Caco-2 (cell line): Measurements from ENCODE around the gene VWA8. TPM values are rescaled to one million over a fixed set of nuclear protein-coding genes. Genes with fewer than 3 reads are reported as not detected.
A peak's percentile ranks its signal among the peaks of the same experiment; 100 is the strongest.

Experiments
- BruUV-seq: library from RNA; stranded (reverse); fragments of 400-500 nt; replicated peaks from 2 replicates; lab custom pipeline; 2021; lab: Mats Ljungman, UMichigan
- CTCF ChIA-PET: fragments of 300-600 bp; sonication (Branson Sonifier 250); formaldehyde crosslinking; loops from one replicate; lab custom pipeline; 2022; ENCODE audit warnings: antibody characterized with exemption; lab: Charles Lee
- POLR2A ChIA-PET: fragments of 300-600 bp; sonication (Branson Sonifier 250); formaldehyde crosslinking; loops from one replicate; lab custom pipeline; 2022; ENCODE audit warnings: antibody characterized with exemption; lab: Charles Lee
- DNase-seq, 2 experiments: peaks; one replicate each; pipeline versions ENCODE4 v3.0.0 to v3.0.0-alpha.2; 2020 to 2022
- H3K27me3 ChIP-seq: replicated peaks from 2 replicates; pipeline ENCODE4 v1.6.0; 2011; ENCODE audit warnings: low read length; ENCODE audit not compliant: control insufficient read depth, insufficient read depth
- H3K36me3 ChIP-seq: 2 replicates; pipeline ENCODE4 v1.5.1; 2011; ENCODE audit warnings: low read length; ENCODE audit not compliant: control insufficient read depth, insufficient read depth
- H3K4me1 ChIP-seq: fragments of 250-450 bp; sonication (Bioruptor Pico); 2 replicates; pipeline ENCODE4 v1.5.1; 2020; ENCODE audit warnings: mild to moderate bottlenecking
- H3K4me3 ChIP-seq: 2 replicates; pipeline ENCODE4 v1.5.1; 2011; ENCODE audit warnings: low read depth, mild to moderate bottlenecking, control low read depth, low read length
- H3K9me3 ChIP-seq: fragments of 250-450 bp; sonication (Bioruptor Pico); 2 replicates; pipeline ENCODE4 v1.5.1; 2020; ENCODE audit warnings: mild to moderate bottlenecking, moderate library complexity
- H3K27ac Mint-ChIP-seq: one replicate; pipeline ENCODE4 v1.8.0; 2022; ENCODE audit warnings: mixed read lengths; ENCODE audit not compliant: unreplicated experiment
- H3K27me3 Mint-ChIP-seq: one replicate; pipeline ENCODE4 v1.8.0; 2022; ENCODE audit warnings: mixed read lengths; ENCODE audit not compliant: insufficient read depth, unreplicated experiment
- H3K36me3 Mint-ChIP-seq: one replicate; pipeline ENCODE4 v1.8.0; 2022; ENCODE audit warnings: mild to moderate bottlenecking, mixed read lengths; ENCODE audit not compliant: insufficient read depth, unreplicated experiment
- H3K4me1 Mint-ChIP-seq: one replicate; pipeline ENCODE4 v1.8.0; 2022; ENCODE audit warnings: low read depth, mixed read lengths; ENCODE audit not compliant: unreplicated experiment
- H3K4me3 Mint-ChIP-seq: one replicate; pipeline ENCODE4 v1.8.0; 2022; ENCODE audit warnings: mild to moderate bottlenecking, moderate library complexity, mixed read lengths; ENCODE audit not compliant: unreplicated experiment
- H3K9me3 Mint-ChIP-seq: one replicate; pipeline ENCODE4 v1.8.0; 2022; ENCODE audit warnings: mixed read lengths; ENCODE audit not compliant: unreplicated experiment
- intact Hi-C: fragments of 100-400 bp; cut with micrococcal nuclease; formaldehyde crosslinking; loops from one replicate; pipeline ENCODE4 v1.10.0; 2022; ENCODE audit not compliant: unreplicated experiment
- total RNA-seq: library from RNA; stranded (reverse); gene quantifications from 2 replicates; pipeline ENCODE4 v1.2.3, GENCODE V29; 2022
- TF ChIP-seq, protein P1 (sequence below), 2 experiments: fragments of 200-600 bp in 1 of 2; IDR thresholded peaks; 1 replicate in 1 of 2; 2 replicates in 1 of 2; pipeline versions ENCODE4 v1.5.1 to v1.8.0; 2011 to 2022; ENCODE audit warnings: antibody characterized with exemption in 1 of 2, control low read depth in 1 of 2, inconsistent platforms in 1 of 2, low read depth in 1 of 2, low read length in 1 of 2, mild to moderate bottlenecking in 1 of 2, moderate library complexity in 1 of 2; ENCODE audit not compliant: insufficient read depth in 1 of 2, severe bottlenecking in 1 of 2, unreplicated experiment in 1 of 2

The VWA8 gene
- total RNA-seq, 1 experiment from 2014 or later, result 20.7 TPM

GRCh38 chr13:41945926-41946325 is 15.0 kb downstream of the VWA8 start:
- Mint-ChIP-seq H3K27ac (no peak overlapping the region), H3K27me3 (no peaks in the 10 kb centered on the region), H3K4me3 (no peak overlapping the region), H3K36me3 (peaks cover 22% of the 10 kb centered on the region), H3K9me3 (no peaks in the 10 kb centered on the region), H3K4me1 (peaks cover 16% of the 10 kb centered on the region)
- peaks cover 10% of the 10 kb centered on the region for H3K4me1 ChIP-seq
- no peak overlapping the region for H3K4me3 ChIP-seq
- no peaks in the 10 kb centered on the region for H3K36me3 ChIP-seq
- TF ChIP-seq, protein P1, sequence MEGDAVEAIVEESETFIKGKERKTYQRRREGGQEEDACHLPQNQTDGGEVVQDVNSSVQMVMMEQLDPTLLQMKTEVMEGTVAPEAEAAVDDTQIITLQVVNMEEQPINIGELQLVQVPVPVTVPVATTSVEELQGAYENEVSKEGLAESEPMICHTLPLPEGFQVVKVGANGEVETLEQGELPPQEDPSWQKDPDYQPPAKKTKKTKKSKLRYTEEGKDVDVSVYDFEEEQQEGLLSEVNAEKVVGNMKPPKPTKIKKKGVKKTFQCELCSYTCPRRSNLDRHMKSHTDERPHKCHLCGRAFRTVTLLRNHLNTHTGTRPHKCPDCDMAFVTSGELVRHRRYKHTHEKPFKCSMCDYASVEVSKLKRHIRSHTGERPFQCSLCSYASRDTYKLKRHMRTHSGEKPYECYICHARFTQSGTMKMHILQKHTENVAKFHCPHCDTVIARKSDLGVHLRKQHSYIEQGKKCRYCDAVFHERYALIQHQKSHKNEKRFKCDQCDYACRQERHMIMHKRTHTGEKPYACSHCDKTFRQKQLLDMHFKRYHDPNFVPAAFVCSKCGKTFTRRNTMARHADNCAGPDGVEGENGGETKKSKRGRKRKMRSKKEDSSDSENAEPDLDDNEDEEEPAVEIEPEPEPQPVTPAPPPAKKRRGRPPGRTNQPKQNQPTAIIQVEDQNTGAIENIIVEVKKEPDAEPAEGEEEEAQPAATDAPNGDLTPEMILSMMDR (IDR thresholded peaks at IDR 0.05; ENCODE audit: insufficient read depth in 1 of 2, low read depth in 1 of 2, low read length in 1 of 2, severe bottlenecking in 1 of 2, unreplicated experiment in 1 of 2), result no peak
- intact Hi-C loops, result loop anchor here (1.0 to 10.0 kb wide), 3 partner anchors 14 to 278 kb away; no protein-coding TSS in a partner anchor
- no TSS peak for BruUV-seq
- no peaks in the 10 kb centered on the region for H3K27me3 ChIP-seq
- no peak for DNase-seq
- no peaks in the 10 kb centered on the region for H3K9me3 ChIP-seq
- ChIA-PET CTCF (no interaction called here), POLR2A (no interaction called here)

DNA sequence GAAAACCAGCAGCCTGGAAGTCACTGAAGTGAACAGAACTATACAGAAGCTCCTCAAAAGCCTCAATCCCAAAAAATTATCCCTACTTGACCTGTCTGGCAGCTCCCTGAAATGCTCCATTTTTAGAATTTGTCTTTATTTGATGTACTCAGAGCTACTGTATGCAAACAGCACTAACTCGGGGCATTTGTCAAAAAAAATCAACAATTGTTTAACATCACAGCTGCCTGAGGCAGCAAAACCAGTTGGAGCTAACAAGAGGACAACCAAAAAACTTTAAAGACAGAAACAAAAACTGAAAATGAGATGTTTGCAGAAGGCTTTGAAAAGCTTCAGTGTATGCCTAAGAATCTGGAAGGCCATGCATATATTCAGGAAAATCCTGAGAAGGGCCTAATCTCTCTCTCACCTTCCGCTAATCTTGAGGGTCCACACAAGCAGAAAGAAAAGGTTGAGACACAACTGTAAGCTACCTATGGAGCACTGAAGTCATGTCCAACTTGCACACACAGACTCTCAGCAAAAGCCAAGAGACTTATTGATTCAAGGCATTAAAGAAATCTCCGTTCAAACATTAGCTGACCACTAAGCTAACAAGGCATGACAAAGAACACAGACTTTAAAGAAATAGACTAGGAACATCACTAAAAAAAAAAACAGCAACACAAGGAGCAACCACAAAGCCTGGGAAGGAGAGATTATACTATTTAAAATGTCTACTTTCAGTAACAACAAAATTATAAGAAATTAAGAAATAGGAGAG is 16.1 kb downstream of the VWA8 start:
- DNase-seq, result peak; percentile 48 to 64
- no TSS peak for BruUV-seq
- H3K9me3 ChIP-seq, result no peaks in the 10 kb centered on the region
- intact Hi-C loops, result loop anchor here (1.0 to 10.0 kb wide), 3 partner anchors 15 to 277 kb away; no protein-coding TSS in a partner anchor
- Mint-ChIP-seq H3K9me3 (no peaks in the 10 kb centered on the region), H3K27ac (peak overlapping the region; percentile 29), H3K27me3 (no peaks in the 10 kb centered on the region), H3K4me3 (no peak overlapping the region), H3K4me1 (peaks cover 16% of the 10 kb centered on the region), H3K36me3 (peaks cover 22% of the 10 kb centered on the region)
- H3K36me3 ChIP-seq, result no peaks in the 10 kb centered on the region
- CTCF ChIA-PET, result interaction anchor here (0.7 kb wide), 3 partner anchors 19 to 97 kb away, joined by 3 to 4 read pairs (median 3); no protein-coding TSS in a partner anchor
- no peak overlapping the region for H3K4me3 ChIP-seq
- no peaks in the 10 kb centered on the region for H3K27me3 ChIP-seq
- TF ChIP-seq, protein P1 (IDR thresholded peaks at IDR 0.05; ENCODE audit: insufficient read depth in 1 of 2, low read depth in 1 of 2, low read length in 1 of 2, severe bottlenecking in 1 of 2, unreplicated experiment in 1 of 2), result no peak
- H3K4me1 ChIP-seq, result peaks cover 10% of the 10 kb centered on the region
- POLR2A ChIA-PET, result interaction anchor here (0.5 to 1.0 kb wide), 2 partner anchors 15 to 263 kb away, joined by 4 read pairs; no protein-coding TSS in a partner anchor

DNA sequence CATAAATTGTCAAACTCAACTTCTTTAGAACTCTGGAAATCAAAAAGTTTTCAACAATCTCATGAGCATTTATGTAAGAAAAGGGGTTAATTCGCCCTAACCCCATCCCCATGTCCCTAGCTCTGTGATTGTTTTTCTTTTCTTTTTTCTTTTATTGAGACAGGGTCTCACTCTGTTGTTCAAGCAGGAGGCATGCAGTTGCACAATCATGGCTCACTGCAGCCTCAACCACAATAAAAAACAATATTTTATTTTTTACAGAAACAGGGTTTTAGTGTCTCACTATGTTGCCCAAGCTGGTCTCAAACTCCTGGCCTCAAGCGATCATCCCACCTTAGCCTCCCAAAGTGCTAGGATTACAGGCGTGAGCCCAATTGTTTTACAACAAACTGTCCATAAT is 16.7 kb downstream of the VWA8 start:
- POLR2A ChIA-PET, result interaction anchor here (0.5 to 1.0 kb wide), 2 partner anchors 16 to 262 kb away, joined by 4 read pairs; no protein-coding TSS in a partner anchor
- peaks cover 10% of the 10 kb centered on the region for H3K4me1 ChIP-seq
- Mint-ChIP-seq H3K27me3 (no peaks in the 10 kb centered on the region), H3K4me3 (no peak overlapping the region), H3K4me1 (peaks cover 16% of the 10 kb centered on the region), H3K9me3 (no peaks in the 10 kb centered on the region), H3K27ac (peak overlapping the region; percentile 29), H3K36me3 (peaks cover 22% of the 10 kb centered on the region)
- no peak overlapping the region for H3K4me3 ChIP-seq
- TF ChIP-seq, protein P1 (IDR thresholded peaks at IDR 0.05; ENCODE audit: insufficient read depth in 1 of 2, low read depth in 1 of 2, low read length in 1 of 2, severe bottlenecking in 1 of 2, unreplicated experiment in 1 of 2), result no peak
- H3K9me3 ChIP-seq, result no peaks in the 10 kb centered on the region
- intact Hi-C loops, result loop anchor here (10.0 kb wide), 1 partner anchor 249 kb away; no protein-coding TSS in a partner anchor
- no peak for DNase-seq
- no TSS peak for BruUV-seq
- CTCF ChIA-PET, result interaction anchor here (0.7 kb wide), 1 partner anchor 97 kb away, joined by 3 read pairs; no protein-coding TSS in a partner anchor
- no peaks in the 10 kb centered on the region for H3K27me3 ChIP-seq
- H3K36me3 ChIP-seq, result no peaks in the 10 kb centered on the region
